CD4-positive, CD25-positive, alpha-beta regulatory T cell (primary cell): ENCODE measurements around the gene FAM50A. TPM values are rescaled to one million over a fixed set of nuclear protein-coding genes. Genes with fewer than 3 reads are reported as not detected.

Experiments
- ATAC-seq, 2 donors: fragments of 150-1000 bp; cut with Tn5 transposase; one replicate each; pipeline ENCODE4 v1.10.0; 2021; ENCODE audit warnings: low read depth in 2 of 2, moderate number of reproducible peaks in 2 of 2, moderate library complexity in 1 of 2
- DNase-seq, 3 donors: peaks; one replicate each; pipeline versions ENCODE4 v3.0.0 to v3.0.0-alpha.2; 2012 to 2022; ENCODE audit warnings: mixed read lengths in 1 of 3
- H3K27ac ChIP-seq: one replicate; pipeline ENCODE4 v1.7.0; 2013; ENCODE audit warnings: mild to moderate bottlenecking, low read length; ENCODE audit not compliant: insufficient read depth, poor library complexity, severe bottlenecking
- H3K27me3 ChIP-seq: one replicate; pipeline ENCODE4 v1.7.0; 2013; ENCODE audit warnings: low read length; ENCODE audit not compliant: control insufficient read depth, insufficient read depth
- H3K36me3 ChIP-seq: one replicate; pipeline ENCODE4 v1.7.0; 2013; ENCODE audit warnings: mild to moderate bottlenecking, low read length, moderate library complexity; ENCODE audit not compliant: control insufficient read depth, insufficient read depth
- H3K4me1 ChIP-seq: 2 replicates; pipeline ENCODE4 v1.7.0; 2013; ENCODE audit warnings: mild to moderate bottlenecking, low read length; ENCODE audit not compliant: insufficient read depth, control insufficient read depth, poor library complexity, severe bottlenecking
- H3K4me3 ChIP-seq: one replicate; pipeline ENCODE4 v1.7.0; 2013; ENCODE audit warnings: low read depth, mild to moderate bottlenecking, low read length, moderate library complexity
- H3K9me3 ChIP-seq, 2 experiments: 1 replicate in 1 of 2; 2 replicates in 1 of 2; pipeline ENCODE4 v1.7.0; 2013; ENCODE audit warnings: low read length in 2 of 2, mild to moderate bottlenecking in 1 of 2, moderate library complexity in 1 of 2; ENCODE audit not compliant: control insufficient read depth in 2 of 2
- H3K27ac Mint-ChIP-seq, 3 donors: one replicate each; pipeline ENCODE4 v1.8.0; 2020 to 2022; ENCODE audit warnings: mild to moderate bottlenecking in 3 of 3, mixed read lengths in 3 of 3, moderate library complexity in 2 of 3
- H3K27me3 Mint-ChIP-seq: one replicate; pipeline ENCODE4 v1.8.0; 2022; ENCODE audit warnings: mild to moderate bottlenecking, mixed read lengths
- H3K36me3 Mint-ChIP-seq: one replicate; pipeline ENCODE4 v1.8.0; 2020; ENCODE audit warnings: mixed read lengths
- H3K4me1 Mint-ChIP-seq, 4 donors: one replicate each; pipeline ENCODE4 v1.8.0; 2020 to 2022; ENCODE audit warnings: mixed read lengths in 4 of 4, mild to moderate bottlenecking in 1 of 4
- H3K4me3 Mint-ChIP-seq, 4 donors: one replicate each; pipeline ENCODE4 v1.8.0; 2020 to 2022; ENCODE audit warnings: mild to moderate bottlenecking in 4 of 4, mixed read lengths in 4 of 4, moderate library complexity in 3 of 4
- H3K9me3 Mint-ChIP-seq, 7 donors: one replicate each; pipeline ENCODE4 v1.8.0; 2020 to 2022; ENCODE audit warnings: mixed read lengths in 7 of 7, mild to moderate bottlenecking in 3 of 7, moderate library complexity in 2 of 7
- polyA plus RNA-seq, 4 donors: library from polyadenylated mRNA; unstranded; fragments of 300-500 nt; fragmentation: Illumina TruSeq; gene quantifications; one replicate each; pipeline ENCODE4 v1.2.3, GENCODE V29; 2021
- total RNA-seq: library from RNA; stranded (reverse); gene quantifications from one replicate; pipeline ENCODE4 v1.2.3, GENCODE V29; 2022

Gene FAM50A
- total and polyA plus RNA-seq, 5 donors from 2014 or later: 33.7 to 55.1 (median 39.5) TPM

- Mint-ChIP-seq H3K36me3 (no peaks in the 10 kb centered on the region), H3K4me1 (peaks cover 0 to 34% (median 5%) of the 10 kb centered on the region in 4 donors), H3K9me3 (no peaks in the 10 kb centered on the region), H3K27ac (peak within 1 kb of the TSS; percentile 43 to 90 (median 84)), H3K4me3 (peak within 1 kb of the TSS; percentile 79 to 92 (median 84)), H3K27me3 (no peaks in the 10 kb centered on the region)
- peak within 1 kb of the TSS; percentile 35 for H3K4me3 ChIP-seq
- peak within 1 kb of the TSS; percentile 83 for H3K27ac ChIP-seq
- H3K27me3 ChIP-seq: no peaks in the 10 kb centered on the region
- H3K4me1 ChIP-seq: peaks cover 14% of the 10 kb centered on the region
- no peaks in the 10 kb centered on the region for H3K9me3 ChIP-seq
- DNase-seq (peak; percentile 87 to 93 (median 91)), ATAC-seq (peak; percentile 88 to 89)
- no peaks in the 10 kb centered on the region for H3K36me3 ChIP-seq
Measured at GRCh38 chrX:154478728-154479622, 35.0 kb downstream of the FAM50A start, which contains the start of gene LAGE3. LAGE3 (minus strand) TSS chrX:154479281; CDS start chrX:154478915, 366 bp downstream.

- Histone ChIP-seq H3K36me3 (peaks cover 3% of the 10 kb centered on the region), H3K27ac (no peak overlapping the region), H3K9me3 (no peaks in the 10 kb centered on the region), H3K27me3 (no peaks in the 10 kb centered on the region), H3K4me1 (peaks cover 30% of the 10 kb centered on the region), H3K4me3 (no peak overlapping the region)
- Mint-ChIP-seq H3K4me3 (no peak overlapping the region), H3K27ac (no peak overlapping the region), H3K9me3 (no peaks in the 10 kb centered on the region), H3K27me3 (no peaks in the 10 kb centered on the region), H3K4me1 (peaks cover 0 to 45% (median 5%) of the 10 kb centered on the region in 4 donors), H3K36me3 (no peaks in the 10 kb centered on the region)
- DNase-seq (no peak), ATAC-seq (no peak)
Measured at GRCh38 chrX:154481195-154481594, 37.3 kb downstream of the FAM50A start.

GRCh38 chrX:154481911-154482601, 38.1 kb downstream of the FAM50A start:
- Mint-ChIP-seq H3K36me3 (no peaks in the 10 kb centered on the region), H3K9me3 (no peaks in the 10 kb centered on the region), H3K4me1 (peaks cover 0 to 42% (median 4%) of the 10 kb centered on the region in 4 donors), H3K27me3 (no peaks in the 10 kb centered on the region), H3K27ac (no peak overlapping the region), H3K4me3 (peak overlapping the region in 3 of 4 donors; percentile 21 to 43 (median 24))
- H3K27ac ChIP-seq: no peak overlapping the region
- no peak for DNase-seq
- ATAC-seq: no peak
- H3K4me1 ChIP-seq: peaks cover 30% of the 10 kb centered on the region
- no peaks in the 10 kb centered on the region for H3K9me3 ChIP-seq
- peaks cover 3% of the 10 kb centered on the region for H3K36me3 ChIP-seq
- H3K27me3 ChIP-seq: no peaks in the 10 kb centered on the region
- H3K4me3 ChIP-seq: no peak overlapping the region

- DNase-seq (no peak), ATAC-seq (no peak)
- peaks cover 29% of the 10 kb centered on the region for H3K4me1 ChIP-seq
- Mint-ChIP-seq H3K36me3 (no peaks in the 10 kb centered on the region), H3K9me3 (no peaks in the 10 kb centered on the region), H3K4me1 (peaks cover 0 to 37% (median 5%) of the 10 kb centered on the region in 4 donors), H3K27me3 (no peaks in the 10 kb centered on the region), H3K4me3 (peak overlapping the region in 1 of 4 donors; percentile 43), H3K27ac (no peak overlapping the region)
- no peak overlapping the region for H3K27ac ChIP-seq
- no peaks in the 10 kb centered on the region for H3K9me3 ChIP-seq
- peaks cover 3% of the 10 kb centered on the region for H3K36me3 ChIP-seq
- H3K4me3 ChIP-seq: no peak overlapping the region
- H3K27me3 ChIP-seq: no peaks in the 10 kb centered on the region
Measured at GRCh38 chrX:154482786-154483185, 38.8 kb downstream of the FAM50A start.

- no peaks in the 10 kb centered on the region for H3K27me3 Mint-ChIP-seq
- Histone ChIP-seq H3K9me3 (no peaks in the 10 kb centered on the region), H3K36me3 (peaks cover 3% of the 10 kb centered on the region), H3K27me3 (no peaks in the 10 kb centered on the region), H3K4me3 (no peak overlapping the region), H3K4me1 (peaks cover 27% of the 10 kb centered on the region), H3K27ac (no peak overlapping the region)
- no peaks in the 10 kb centered on the region for H3K36me3 Mint-ChIP-seq
- H3K27ac Mint-ChIP-seq: no peak overlapping the region
- DNase-seq: no peak
- no peaks in the 10 kb centered on the region for H3K9me3 Mint-ChIP-seq
- ATAC-seq: no peak
- peak overlapping the region in 1 of 4 donors; percentile 44 for H3K4me3 Mint-ChIP-seq
- peaks cover 0 to 40% (median 6%) of the 10 kb centered on the region in 4 donors for H3K4me1 Mint-ChIP-seq
Measured at GRCh38 chrX:154483325-154483724, 39.4 kb downstream of the FAM50A start.

GRCh38 chrX:154484255-154485149, 40.6 kb downstream of the FAM50A start:
- Mint-ChIP-seq H3K27me3 (no peaks in the 10 kb centered on the region), H3K27ac (no peak overlapping the region), H3K9me3 (no peaks in the 10 kb centered on the region), H3K36me3 (no peaks in the 10 kb centered on the region), H3K4me3 (peak overlapping the region in 3 of 4 donors; percentile 44 to 72 (median 57)), H3K4me1 (peaks cover 0 to 47% (median 6%) of the 10 kb centered on the region in 4 donors)
- H3K9me3 ChIP-seq: no peaks in the 10 kb centered on the region
- H3K36me3 ChIP-seq: peaks cover 3% of the 10 kb centered on the region
- H3K4me3 ChIP-seq: no peak overlapping the region
- DNase-seq (peak in 1 of 3 donors; percentile 13), ATAC-seq (no peak)
- H3K4me1 ChIP-seq: peaks cover 31% of the 10 kb centered on the region
- H3K27ac ChIP-seq: no peak overlapping the region
- H3K27me3 ChIP-seq: no peaks in the 10 kb centered on the region
